PFSK-1 (cell line): ENCODE data around the gene AKAP13.

Source experiments
- SIN3A ChIP-seq: IDR thresholded peaks from 2 replicates; pipeline ENCODE4 v1.6.1; 2012; ENCODE audit warnings: mild to moderate bottlenecking, low read length, moderate library complexity, borderline replicate concordance; ENCODE audit not compliant: insufficient read depth
- TF ChIP-seq, protein P1 (sequence below), 2 experiments: IDR thresholded peaks; 2 replicates each; pipeline versions ENCODE4 v1.6.1 to v1.8.0; 2011 to 2012; ENCODE audit warnings: low read depth in 2 of 2, low read length in 2 of 2, control low read depth in 1 of 2, inconsistent platforms in 1 of 2, mild to moderate bottlenecking in 1 of 2, moderate library complexity in 1 of 2; ENCODE audit not compliant: insufficient read depth in 1 of 2

DNA sequence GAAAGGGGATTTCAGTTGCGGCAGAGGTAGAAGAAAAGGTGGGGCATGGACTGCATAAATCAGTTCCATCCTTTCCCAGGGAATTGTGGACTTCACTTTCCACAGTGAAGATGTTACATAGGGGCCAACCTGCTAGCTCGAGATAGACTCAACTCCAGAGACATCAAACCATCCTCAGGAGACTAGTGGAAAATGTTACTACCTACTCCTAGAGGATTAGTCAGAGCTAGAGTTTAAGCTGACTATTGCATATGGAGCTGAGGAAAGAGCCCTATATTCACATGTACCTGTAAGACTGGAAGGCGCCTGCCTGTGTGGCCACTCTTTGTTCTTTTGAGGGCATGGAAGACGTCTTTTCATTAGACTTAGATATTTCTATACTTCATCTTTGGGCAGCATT lies 345.2 kb downstream of the AKAP13 start:
- TF ChIP-seq, protein P1, sequence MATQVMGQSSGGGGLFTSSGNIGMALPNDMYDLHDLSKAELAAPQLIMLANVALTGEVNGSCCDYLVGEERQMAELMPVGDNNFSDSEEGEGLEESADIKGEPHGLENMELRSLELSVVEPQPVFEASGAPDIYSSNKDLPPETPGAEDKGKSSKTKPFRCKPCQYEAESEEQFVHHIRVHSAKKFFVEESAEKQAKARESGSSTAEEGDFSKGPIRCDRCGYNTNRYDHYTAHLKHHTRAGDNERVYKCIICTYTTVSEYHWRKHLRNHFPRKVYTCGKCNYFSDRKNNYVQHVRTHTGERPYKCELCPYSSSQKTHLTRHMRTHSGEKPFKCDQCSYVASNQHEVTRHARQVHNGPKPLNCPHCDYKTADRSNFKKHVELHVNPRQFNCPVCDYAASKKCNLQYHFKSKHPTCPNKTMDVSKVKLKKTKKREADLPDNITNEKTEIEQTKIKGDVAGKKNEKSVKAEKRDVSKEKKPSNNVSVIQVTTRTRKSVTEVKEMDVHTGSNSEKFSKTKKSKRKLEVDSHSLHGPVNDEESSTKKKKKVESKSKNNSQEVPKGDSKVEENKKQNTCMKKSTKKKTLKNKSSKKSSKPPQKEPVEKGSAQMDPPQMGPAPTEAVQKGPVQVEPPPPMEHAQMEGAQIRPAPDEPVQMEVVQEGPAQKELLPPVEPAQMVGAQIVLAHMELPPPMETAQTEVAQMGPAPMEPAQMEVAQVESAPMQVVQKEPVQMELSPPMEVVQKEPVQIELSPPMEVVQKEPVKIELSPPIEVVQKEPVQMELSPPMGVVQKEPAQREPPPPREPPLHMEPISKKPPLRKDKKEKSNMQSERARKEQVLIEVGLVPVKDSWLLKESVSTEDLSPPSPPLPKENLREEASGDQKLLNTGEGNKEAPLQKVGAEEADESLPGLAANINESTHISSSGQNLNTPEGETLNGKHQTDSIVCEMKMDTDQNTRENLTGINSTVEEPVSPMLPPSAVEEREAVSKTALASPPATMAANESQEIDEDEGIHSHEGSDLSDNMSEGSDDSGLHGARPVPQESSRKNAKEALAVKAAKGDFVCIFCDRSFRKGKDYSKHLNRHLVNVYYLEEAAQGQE (IDR thresholded peaks at IDR 0.05; ENCODE audit: insufficient read depth in 1 of 2, low read depth in 2 of 2, low read length in 2 of 2), result no peak
- TF ChIP-seq SIN3A, result no peak
